HepG2 (cell line): ENCODE data around the gene FITM1. TPM values are rescaled to one million over a fixed set of nuclear protein-coding genes. Genes with fewer than 3 reads are reported as not detected.

Experiments used
- CBFB ChIP-seq: sonication (generic); formaldehyde crosslinking; IDR thresholded peaks from 2 replicates; pipeline ENCODE4 v1.4.0; 2020; ENCODE audit warnings: missing genetic modification reagents
- DNMT1 ChIP-seq: sonication (generic); formaldehyde crosslinking; IDR thresholded peaks from 2 replicates; pipeline ENCODE4 v1.5.1; 2020; ENCODE audit warnings: mild to moderate bottlenecking, missing genetic modification reagents
- GMEB1 ChIP-seq: sonication (generic); formaldehyde crosslinking; IDR thresholded peaks from 2 replicates; pipeline ENCODE4 v1.5.1; 2020; ENCODE audit warnings: missing genetic modification reagents, mild to moderate bottlenecking, borderline replicate concordance
- GZF1 ChIP-seq: sonication (generic); formaldehyde crosslinking; IDR thresholded peaks from 2 replicates; pipeline ENCODE4 v1.5.1; 2020; ENCODE audit warnings: mild to moderate bottlenecking, missing genetic modification reagents
- HES4 ChIP-seq: sonication (generic); formaldehyde crosslinking; IDR thresholded peaks from 2 replicates; pipeline ENCODE4 v1.9.0; 2021; ENCODE audit warnings: mild to moderate bottlenecking, missing genetic modification reagents, borderline replicate concordance
- MXD4 ChIP-seq: IDR thresholded peaks from 2 replicates; pipeline ENCODE4 v1.6.1; 2016; ENCODE audit warnings: mild to moderate bottlenecking, missing biosample characterization, missing genetic modification reagents
- MYNN ChIP-seq: sonication (generic); formaldehyde crosslinking; IDR thresholded peaks from 2 replicates; pipeline ENCODE4 v1.4.0; 2020; ENCODE audit warnings: mild to moderate bottlenecking, low read depth, missing genetic modification reagents
- SOX5 ChIP-seq: IDR thresholded peaks from 2 replicates; pipeline ENCODE4 v1.6.1; 2016; ENCODE audit warnings: borderline replicate concordance
- ZBTB42 ChIP-seq: sonication (generic); formaldehyde crosslinking; IDR thresholded peaks from 2 replicates; pipeline ENCODE4 v1.5.0; 2020; ENCODE audit warnings: mild to moderate bottlenecking, missing genetic modification reagents
- ZNF260 ChIP-seq: sonication (generic); formaldehyde crosslinking; IDR thresholded peaks from 2 replicates; pipeline ENCODE4 v1.4.0; 2020; ENCODE audit warnings: missing genetic modification reagents, low read depth, mild to moderate bottlenecking, borderline replicate concordance
- ZNF292 ChIP-seq: sonication (generic); formaldehyde crosslinking; IDR thresholded peaks from 2 replicates; pipeline ENCODE4 v1.8.1; 2022; ENCODE audit warnings: mild to moderate bottlenecking, low read depth, missing genetic modification reagents, borderline replicate concordance
- ZNF512B ChIP-seq: sonication (generic); formaldehyde crosslinking; IDR thresholded peaks from 2 replicates; pipeline ENCODE4 v1.5.1; 2020; ENCODE audit warnings: missing genetic modification reagents, mild to moderate bottlenecking, borderline replicate concordance
- ZNF646 ChIP-seq: sonication (generic); formaldehyde crosslinking; IDR thresholded peaks from 2 replicates; pipeline ENCODE4 v1.9.0; 2021; ENCODE audit warnings: mild to moderate bottlenecking, missing genetic modification reagents
- ZNF879 ChIP-seq: sonication (generic); formaldehyde crosslinking; IDR thresholded peaks from 2 replicates; pipeline ENCODE4 v1.8.1; 2023; ENCODE audit warnings: missing genetic modification reagents
- ZSCAN21 ChIP-seq: sonication (generic); formaldehyde crosslinking; IDR thresholded peaks from 2 replicates; pipeline ENCODE4 v1.8.0; 2022; ENCODE audit warnings: mild to moderate bottlenecking, missing genetic modification reagents, moderate library complexity, borderline replicate concordance
- polyA plus RNA-seq, 8 experiments: library from polyadenylated mRNA; depleted of rRNA in 3 of 8; stranded (reverse) in 7 of 8; unstranded in 1 of 8; fragments of >200 nt; fragmentation: Illumina TruSeq in 4 of 8; extraction: Trizol in 4 of 8; gene quantifications; 2 replicates each; pipeline versions ENCODE4 v1.2.1 to v1.2.3, GENCODE V29; 2011 to 2016; ENCODE audit warnings: low read depth in 4 of 8, missing spikeins in 1 of 8, mixed read lengths in 1 of 8; ENCODE audit not compliant: insufficient read depth in 1 of 8
- total RNA-seq, 5 experiments: library from RNA; depleted of rRNA; stranded (reverse); fragments of >200 nt; fragmentation: Illumina TruSeq; extraction: Trizol; gene quantifications; 2 replicates each; pipeline ENCODE4 v1.2.3, GENCODE V29; 2016; ENCODE audit warnings: low read depth in 1 of 5
- TF ChIP-seq, protein P1 (sequence below): IDR thresholded peaks from 2 replicates; pipeline ENCODE4 v1.6.1; 2018; ENCODE audit warnings: missing genetic modification reagents, mild to moderate bottlenecking, missing compliant biosample characterization

Gene FITM1
- total and polyA plus RNA-seq, 2 of the 13 experiments (the other 11 are each of a cell fraction or from before 2014, with no cell fraction given) = 2.7 to 5.8 TPM

- TF ChIP-seq GMEB1 (CRISPR knock-in tag) (peak; percentile 77), ZNF646 (CRISPR knock-in tag) (no peak), ZNF879 (CRISPR knock-in tag) (peak; percentile 96; the same call in 1 of the 2 replicates), MXD4 (CRISPR knock-in tag) (no peak; the same call in none of the 2 replicates), SOX5 (CRISPR knock-in tag) (peak; percentile 97), DNMT1 (CRISPR knock-in tag) (0 out of 2 replicates have a peak, but pooled peaks have one; percentile 23), ZNF260 (CRISPR knock-in tag) (0 out of 2 replicates have a peak, but pooled peaks have one; percentile 89), ZNF512B (CRISPR knock-in tag) (no peak), GZF1 (CRISPR knock-in tag) (peak; percentile 91; the same call in 1 of the 2 replicates), ZSCAN21 (CRISPR knock-in tag) (peak; percentile 98), HES4 (CRISPR knock-in tag) (peak; percentile 28), ZNF292 (CRISPR knock-in tag) (peak; percentile 99), MYNN (peak; percentile 48; the same call in 1 of the 2 replicates), CBFB (CRISPR knock-in tag) (peak; percentile 98), ZBTB42 (CRISPR knock-in tag) (peak; percentile 85; the same call in 1 of the 2 replicates)
- TF ChIP-seq, protein P1, sequence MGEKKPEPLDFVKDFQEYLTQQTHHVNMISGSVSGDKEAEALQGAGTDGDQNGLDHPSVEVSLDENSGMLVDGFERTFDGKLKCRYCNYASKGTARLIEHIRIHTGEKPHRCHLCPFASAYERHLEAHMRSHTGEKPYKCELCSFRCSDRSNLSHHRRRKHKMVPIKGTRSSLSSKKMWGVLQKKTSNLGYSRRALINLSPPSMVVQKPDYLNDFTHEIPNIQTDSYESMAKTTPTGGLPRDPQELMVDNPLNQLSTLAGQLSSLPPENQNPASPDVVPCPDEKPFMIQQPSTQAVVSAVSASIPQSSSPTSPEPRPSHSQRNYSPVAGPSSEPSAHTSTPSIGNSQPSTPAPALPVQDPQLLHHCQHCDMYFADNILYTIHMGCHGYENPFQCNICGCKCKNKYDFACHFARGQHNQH = peak; percentile 99
Observed at GRCh38 chr14:24113801-24114531, 16.5 kb upstream of the FITM1 start (continued).
